ENCODE measurements around the gene UQCRQ. TPM values are rescaled to one million over a fixed set of nuclear protein-coding genes. Genes with fewer than 3 reads are reported as not detected.
A peak's percentile ranks its signal among the peaks of the same experiment; 100 is the strongest.

The UQCRQ gene
- total and polyA plus RNA-seq, 7 experiments from 2014 or later = 101 to 584 (median 115) TPM

DNA sequence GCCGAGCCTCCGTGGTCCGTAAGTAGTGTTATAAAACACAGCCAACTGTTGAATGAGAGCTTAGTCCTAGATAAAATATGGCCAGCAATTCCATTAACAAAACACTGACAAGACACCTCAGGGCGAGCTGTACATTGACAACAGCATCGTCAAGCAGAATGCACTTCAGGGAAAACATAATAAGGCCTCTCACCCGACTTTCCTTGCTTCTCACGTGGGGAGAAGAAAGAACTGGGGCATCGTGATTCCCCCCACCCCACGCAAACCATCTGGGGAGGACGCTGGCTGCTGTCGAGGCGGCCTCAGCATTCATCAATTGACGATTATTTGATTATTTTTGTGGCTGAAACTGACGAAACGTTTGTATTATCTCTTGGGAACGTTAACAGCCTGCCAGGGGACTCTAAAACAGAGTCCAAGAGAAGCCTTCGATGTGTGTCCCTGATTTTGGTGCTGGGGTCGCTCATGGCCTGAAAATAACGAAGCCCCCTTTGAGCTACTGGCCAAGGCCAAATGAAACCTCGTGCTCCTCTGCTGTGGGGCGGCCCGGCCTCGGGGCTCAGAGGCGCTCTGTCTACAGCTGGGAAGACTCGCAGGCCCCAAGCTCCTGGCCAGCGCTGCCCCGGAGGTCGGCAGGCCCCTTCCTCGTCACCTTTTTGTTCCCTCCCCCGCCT, 637 bp upstream of the UQCRQ start:
- peaks cover 7 to 12% of the 10 kb centered on the region in 2 donors for H3K4me1 ChIP-seq (ENCODE audit: control insufficient read depth in 2 of 2, insufficient read depth in 2 of 2, low read length in 2 of 2)
- H3K4me1 Mint-ChIP-seq = peaks cover 11 to 36% (median 27%) of the 10 kb centered on the region in 7 donors
- H3K4me3 Mint-ChIP-seq = peak overlapping the region; percentile 98 to 100 (median 100)
- POLR2A ChIA-PET = interaction anchor here (0.6 to 3.3 kb wide), 8 partner anchors 9 to 186 kb away, joined by 3 to 19 read pairs (median 4); partner anchors contain the start of genes AFF4 and HSPA4
- peak overlapping the region; percentile 97 to 100 (median 100) for H3K27ac Mint-ChIP-seq
- no peaks in the 10 kb centered on the region for H3K9me3 ChIP-seq (ENCODE audit: control insufficient read depth in 2 of 3, low read length in 3 of 3)
- peaks cover 0 to 11% (median 3%) of the 10 kb centered on the region in 5 donors for H3K36me3 Mint-ChIP-seq
- peak overlapping the region; percentile 96 for H3K27ac ChIP-seq (ENCODE audit: low read depth, low read length)
- peak; percentile 23 for ATAC-seq
- H3K4me3 ChIP-seq (ENCODE audit: low read length) = peak overlapping the region; percentile 98
- intact Hi-C loops (cut with micrococcal nuclease) = loop anchor here (1.0 to 5.0 kb wide), 16 partner anchors 34 to 1893 kb away; partner anchors contain the start of genes AFF4 (in 2 of the 2), KIF3A (in 2 of the 2), RAD50 (in 2 of the 2) and SHROOM1 (in 2 of the 2)
- CTCF ChIA-PET = interaction anchor here (0.6 kb wide), 1 partner anchor 34 kb away, joined by 3 read pairs; no protein-coding TSS in a partner anchor
- DNase-seq = peak in 1 of 9 donors; percentile 4
- peaks cover 0 to 11% (median 0%) of the 10 kb centered on the region in 5 donors for H3K27me3 Mint-ChIP-seq
- peaks cover 0 to 2% (median 0%) of the 10 kb centered on the region in 11 donors for H3K9me3 Mint-ChIP-seq
- no peaks in the 10 kb centered on the region for H3K27me3 ChIP-seq (ENCODE audit: control insufficient read depth in 2 of 2, insufficient read depth in 2 of 2, low read length in 2 of 2)
- H3K36me3 ChIP-seq (ENCODE audit: control insufficient read depth in 2 of 3, insufficient read depth in 3 of 3, low read length in 3 of 3) = peaks cover 0 to 14% (median 0%) of the 10 kb centered on the region in 3 experiments

DNA sequence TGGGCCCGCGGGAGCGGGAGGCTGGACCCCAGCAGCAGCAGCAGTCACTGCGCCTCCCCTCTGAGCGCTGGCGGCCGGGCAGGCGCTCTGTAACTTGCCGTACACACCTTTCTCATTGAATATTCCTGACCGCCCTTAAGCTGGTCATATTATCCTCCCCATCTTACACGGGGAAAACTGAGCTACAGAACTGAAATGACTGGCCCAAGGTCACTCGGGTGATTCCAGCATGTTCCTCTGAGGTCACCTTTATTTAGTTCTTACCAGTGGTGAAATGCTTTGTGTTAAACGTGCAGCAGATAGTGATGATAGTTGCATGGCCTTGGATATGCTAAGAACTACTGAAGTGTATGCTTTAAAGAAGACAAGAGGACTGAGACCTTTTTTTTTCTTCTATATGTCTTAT, 607 bp downstream of the UQCRQ start:
- Mint-ChIP-seq H3K4me3 (peak overlapping the region; percentile 98 to 100 (median 100)), H3K27me3 (peaks cover 0 to 6% (median 0%) of the 10 kb centered on the region in 5 donors), H3K36me3 (peaks cover 0 to 11% (median 3%) of the 10 kb centered on the region in 5 donors), H3K4me1 (peaks cover 11 to 36% (median 27%) of the 10 kb centered on the region in 7 donors), H3K9me3 (peaks cover 0 to 2% (median 0%) of the 10 kb centered on the region in 11 donors), H3K27ac (peak overlapping the region; percentile 97 to 100 (median 100))
- ChIA-PET POLR2A (interaction anchor here (0.6 to 3.3 kb wide), 9 partner anchors 10 to 500 kb away, joined by 3 to 19 read pairs (median 4); partner anchors contain the start of genes AFF4 and HSPA4), CTCF (interaction anchor here (0.9 to 1.6 kb wide), 2 partner anchors 12 to 16 kb away, joined by 3 read pairs; no protein-coding TSS in a partner anchor)
- Histone ChIP-seq H3K27ac (ENCODE audit: low read depth, low read length) (peak overlapping the region; percentile 96), H3K36me3 (ENCODE audit: control insufficient read depth in 2 of 3, insufficient read depth in 3 of 3, low read length in 3 of 3) (peaks cover 0 to 19% (median 0%) of the 10 kb centered on the region in 3 experiments), H3K4me1 (ENCODE audit: control insufficient read depth in 2 of 2, insufficient read depth in 2 of 2, low read length in 2 of 2) (peaks cover 7 to 12% of the 10 kb centered on the region in 2 donors), H3K9me3 (ENCODE audit: control insufficient read depth in 2 of 3, low read length in 3 of 3) (no peaks in the 10 kb centered on the region), H3K27me3 (ENCODE audit: control insufficient read depth in 2 of 2, insufficient read depth in 2 of 2, low read length in 2 of 2) (no peaks in the 10 kb centered on the region), H3K4me3 (ENCODE audit: low read length) (peak overlapping the region; percentile 98)
- DNase-seq (no peak), ATAC-seq (no peak)
- intact Hi-C loops (cut with micrococcal nuclease) = loop anchor here (2.0 to 5.0 kb wide), 9 partner anchors 35 to 1892 kb away; partner anchors contain the start of genes SHROOM1 (in 2 of the 2), DDX46 (in 1 of the 2), FNIP1 (in 1 of the 2) and IRF1 (in 1 of the 2)

DNA sequence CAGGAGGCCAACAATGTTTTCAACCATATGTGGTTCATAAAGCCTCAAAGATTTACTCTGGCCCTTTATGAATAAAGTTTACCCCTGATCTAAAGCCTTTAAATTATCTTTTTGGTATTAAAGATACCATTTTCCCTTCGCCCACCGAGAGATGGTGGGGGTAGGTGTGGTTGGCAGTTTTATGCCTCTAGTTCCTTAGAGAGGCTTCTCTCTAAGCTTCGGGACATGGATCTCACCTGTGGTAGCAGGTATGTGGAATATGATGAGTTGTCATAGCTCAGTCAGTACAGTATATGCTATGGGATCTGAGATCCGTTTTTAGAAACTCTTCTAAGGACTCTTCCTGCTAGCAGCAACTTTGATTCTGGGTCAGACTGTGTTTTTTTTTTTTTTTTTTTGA, 2.3 kb downstream of the UQCRQ start:
- no peaks in the 10 kb centered on the region for H3K27me3 ChIP-seq (ENCODE audit: control insufficient read depth in 2 of 2, insufficient read depth in 2 of 2, low read length in 2 of 2)
- peaks cover 0 to 23% (median 0%) of the 10 kb centered on the region in 3 experiments for H3K36me3 ChIP-seq (ENCODE audit: control insufficient read depth in 2 of 3, insufficient read depth in 3 of 3, low read length in 3 of 3)
- peak overlapping the region in 8 of 10 donors; percentile 21 to 100 (median 56) for H3K4me3 Mint-ChIP-seq
- intact Hi-C loops (cut with micrococcal nuclease) = loop anchor here (5.0 kb wide), 5 partner anchors 36 to 1071 kb away; partner anchors contain the start of genes FNIP1 (in 1 of the 2), KIF3A (in 1 of the 2), RAD50 (in 1 of the 2) and SHROOM1 (in 1 of the 2)
- POLR2A ChIA-PET = interaction anchor here (0.7 to 3.3 kb wide), 3 partner anchors 8 to 183 kb away, joined by 3 to 19 read pairs (median 3); partner anchors contain the start of gene HSPA4
- ATAC-seq (no peak), DNase-seq (no peak)
- H3K4me3 ChIP-seq (ENCODE audit: low read length) = no peak overlapping the region
- no peaks in the 10 kb centered on the region for H3K9me3 ChIP-seq (ENCODE audit: control insufficient read depth in 2 of 3, low read length in 3 of 3)
- peak overlapping the region; percentile 58 to 100 (median 86) for H3K27ac Mint-ChIP-seq
- H3K4me1 ChIP-seq (ENCODE audit: control insufficient read depth in 2 of 2, insufficient read depth in 2 of 2, low read length in 2 of 2) = peaks cover 7 to 12% of the 10 kb centered on the region in 2 donors
- peaks cover 0 to 1% (median 0%) of the 10 kb centered on the region in 5 donors for H3K27me3 Mint-ChIP-seq
- CTCF ChIA-PET = no interaction called here
- H3K27ac ChIP-seq (ENCODE audit: low read depth, low read length) = peak overlapping the region; percentile 96
- H3K9me3 Mint-ChIP-seq = peaks cover 0 to 2% (median 0%) of the 10 kb centered on the region in 11 donors
- H3K4me1 Mint-ChIP-seq = peaks cover 11 to 36% (median 27%) of the 10 kb centered on the region in 7 donors
- H3K36me3 Mint-ChIP-seq = peaks cover 0 to 11% (median 3%) of the 10 kb centered on the region in 5 donors

DNA sequence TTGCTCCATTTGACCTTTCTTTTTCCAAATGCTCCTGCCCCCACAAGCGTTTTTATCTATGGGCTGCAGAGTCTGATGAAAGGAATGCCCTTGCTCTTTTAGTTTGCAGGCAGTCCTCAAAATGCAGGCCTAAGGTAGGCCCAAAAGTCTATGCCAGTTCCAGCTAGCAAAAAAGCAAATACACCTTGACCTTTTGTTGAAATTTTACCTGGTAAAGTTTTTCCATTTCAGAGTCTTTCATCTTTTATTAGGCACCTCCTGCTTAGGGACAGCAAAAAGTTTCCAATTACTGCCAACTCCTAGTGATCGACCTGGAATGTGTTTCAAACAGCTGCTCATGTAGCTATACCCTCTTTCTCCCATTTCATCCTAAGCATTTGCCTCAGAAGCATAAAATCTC, 4.4 kb downstream of the UQCRQ start:
- no peaks in the 10 kb centered on the region for H3K9me3 ChIP-seq (ENCODE audit: control insufficient read depth in 2 of 3, low read length in 3 of 3)
- H3K27me3 Mint-ChIP-seq = no peaks in the 10 kb centered on the region
- no peak overlapping the region for H3K4me3 Mint-ChIP-seq
- peaks cover 0 to 23% (median 0%) of the 10 kb centered on the region in 3 experiments for H3K36me3 ChIP-seq (ENCODE audit: control insufficient read depth in 2 of 3, insufficient read depth in 3 of 3, low read length in 3 of 3)
- peak overlapping the region; percentile 35 for H3K27ac ChIP-seq (ENCODE audit: low read depth, low read length)
- H3K4me3 ChIP-seq (ENCODE audit: low read length) = no peak overlapping the region
- H3K36me3 Mint-ChIP-seq = peaks cover 0 to 13% (median 3%) of the 10 kb centered on the region in 5 donors
- ATAC-seq (no peak), DNase-seq (no peak)
- no peaks in the 10 kb centered on the region for H3K27me3 ChIP-seq (ENCODE audit: control insufficient read depth in 2 of 2, insufficient read depth in 2 of 2, low read length in 2 of 2)
- H3K4me1 Mint-ChIP-seq = peaks cover 9 to 29% (median 21%) of the 10 kb centered on the region in 7 donors
- peak overlapping the region in 7 of 9 donors; percentile 8 to 81 (median 48) for H3K27ac Mint-ChIP-seq
- ChIA-PET POLR2A (interaction anchor here (1.4 to 1.5 kb wide), 2 partner anchors 93 to 180 kb away, joined by 3 read pairs; partner anchors contain the start of gene AFF4), CTCF (interaction anchor here (1.1 kb wide), 1 partner anchor 133 kb away, joined by 4 read pairs; the partner anchor contains the start of gene KIF3A)
- H3K9me3 Mint-ChIP-seq = peaks cover 0 to 2% (median 0%) of the 10 kb centered on the region in 11 donors
- intact Hi-C loops (cut with micrococcal nuclease) = no loop called here
- peaks cover 1 to 7% of the 10 kb centered on the region in 2 donors for H3K4me1 ChIP-seq (ENCODE audit: control insufficient read depth in 2 of 2, insufficient read depth in 2 of 2, low read length in 2 of 2)

DNA sequence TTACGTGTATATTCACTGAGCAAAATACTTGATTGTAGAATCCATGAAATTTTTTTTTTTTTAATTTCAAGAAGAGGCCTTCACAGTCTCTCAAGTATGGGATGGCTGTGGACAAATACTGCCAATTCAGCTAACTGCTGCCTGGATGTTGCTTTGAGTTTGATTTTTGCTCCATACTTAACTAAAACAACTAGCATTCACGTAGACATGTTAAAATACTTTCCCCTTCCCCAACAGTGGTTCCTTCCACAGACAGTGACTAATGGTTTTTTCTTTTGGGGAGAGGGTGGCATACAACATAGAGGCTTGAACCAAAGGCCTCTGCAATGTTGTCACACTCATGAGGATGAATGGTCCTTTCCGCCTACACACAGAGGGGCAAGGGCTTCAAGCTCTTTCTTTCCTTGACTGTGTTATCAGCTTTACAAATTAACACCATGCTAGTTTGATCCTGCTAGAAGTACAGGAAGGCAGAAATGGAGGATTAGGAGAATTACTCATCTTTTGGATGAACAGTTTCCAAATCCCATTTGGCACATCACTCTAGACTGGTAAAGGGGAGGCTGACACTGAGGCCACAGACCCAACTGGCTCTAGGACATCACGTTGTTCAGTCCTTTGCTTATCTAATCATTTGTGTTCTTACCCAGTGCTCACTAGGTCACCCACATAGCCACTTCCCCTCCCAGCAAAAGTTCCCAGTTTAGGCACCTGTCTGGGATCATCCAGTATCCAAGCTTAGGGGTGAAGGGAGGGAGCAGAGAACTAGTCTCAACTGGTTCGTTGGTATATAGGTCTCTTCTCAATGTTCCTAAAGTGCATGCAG, 5.2 kb downstream of the UQCRQ start:
- intact Hi-C loops (cut with micrococcal nuclease) = no loop called here
- Mint-ChIP-seq H3K27ac (peak overlapping the region in 3 of 9 donors; percentile 23 to 81 (median 54)), H3K9me3 (no peaks in the 10 kb centered on the region), H3K36me3 (peaks cover 0 to 11% (median 3%) of the 10 kb centered on the region in 5 donors), H3K4me3 (no peak overlapping the region), H3K27me3 (no peaks in the 10 kb centered on the region), H3K4me1 (peaks cover 8 to 20% (median 12%) of the 10 kb centered on the region in 7 donors)
- no peak for DNase-seq
- Histone ChIP-seq H3K4me1 (ENCODE audit: control insufficient read depth in 2 of 2, insufficient read depth in 2 of 2, low read length in 2 of 2) (peaks cover 0 to 6% of the 10 kb centered on the region in 2 donors), H3K4me3 (ENCODE audit: low read length) (no peak overlapping the region), H3K36me3 (ENCODE audit: control insufficient read depth in 2 of 3, insufficient read depth in 3 of 3, low read length in 3 of 3) (peaks cover 0 to 23% (median 0%) of the 10 kb centered on the region in 3 experiments), H3K9me3 (ENCODE audit: control insufficient read depth in 2 of 3, low read length in 3 of 3) (no peaks in the 10 kb centered on the region), H3K27me3 (ENCODE audit: control insufficient read depth in 2 of 2, insufficient read depth in 2 of 2, low read length in 2 of 2) (no peaks in the 10 kb centered on the region), H3K27ac (ENCODE audit: low read depth, low read length) (no peak overlapping the region)
- CTCF ChIA-PET = no interaction called here
- no peak for ATAC-seq
- POLR2A ChIA-PET = interaction anchor here (0.6 to 1.5 kb wide), 2 partner anchors 92 to 415 kb away, joined by 3 to 4 read pairs; partner anchors contain the start of gene AFF4
